ENCODE results near the gene KCNMB4. TPM values are rescaled to one million over a fixed set of nuclear protein-coding genes. Genes with fewer than 3 reads are reported as not detected.

The KCNMB4 gene
- total and polyA plus RNA-seq, 9 donors, result 2.0 to 5.6 (median 3.0) TPM

- H3K27me3 ChIP-seq, result no peaks in the 10 kb centered on the region
- H3K4me3 ChIP-seq, result no peak overlapping the region
- TF ChIP-seq CTCF (IDR thresholded peaks at IDR 0.05) (no peak), EP300 (IDR thresholded peaks at IDR 0.05) (no peak), POLR2A (IDR thresholded peaks at IDR 0.05) (no peak)
- WGBS, 3 donors, result 95 to 96% (median 95%) methylated on average over 8 of the region's 8 CpGs
- H3K4me1 ChIP-seq (ENCODE audit: insufficient read depth), result no peaks in the 10 kb centered on the region
- H3K27ac ChIP-seq, result no peak overlapping the region
- intact Hi-C loops (cut with DNase I), result no loop called here
- H3K9me3 ChIP-seq, result no peaks in the 10 kb centered on the region
- DNase-seq, result no peak
- no peaks in the 10 kb centered on the region for H3K36me3 ChIP-seq
These were observed 56.5 kb downstream of the KCNMB4 start for GRCh38 chr12:70422631-70423030.

DNA sequence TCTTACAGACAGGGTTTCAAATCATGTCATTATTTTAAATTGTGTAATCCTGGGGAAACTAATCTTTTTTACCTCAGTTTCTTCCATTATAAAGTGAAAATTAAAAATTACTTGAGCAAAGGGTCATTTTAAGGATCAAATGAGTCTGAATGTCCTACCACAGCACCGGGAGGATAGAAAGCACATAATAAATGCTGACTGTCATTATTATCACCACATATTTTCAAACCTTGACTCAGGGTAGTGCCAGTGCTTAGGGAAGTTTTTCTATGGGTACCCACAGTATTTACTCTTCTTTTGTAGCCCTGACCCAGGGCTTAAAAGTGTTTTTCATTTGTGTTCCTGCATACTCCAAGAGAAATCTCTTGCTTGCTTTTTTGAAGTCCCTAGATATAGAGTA, 60.5 kb downstream of the KCNMB4 start:
- DNase-seq, result no peak
- Histone ChIP-seq H3K9me3 (no peaks in the 10 kb centered on the region), H3K36me3 (no peaks in the 10 kb centered on the region), H3K4me1 (ENCODE audit: insufficient read depth) (no peaks in the 10 kb centered on the region), H3K4me3 (no peak overlapping the region), H3K27ac (no peak overlapping the region), H3K27me3 (no peaks in the 10 kb centered on the region)
- intact Hi-C loops (cut with DNase I), result no loop called here
- WGBS, 3 donors, result 55 to 72% (median 71%) methylated on average over 1 of the region's 1 CpG
- TF ChIP-seq CTCF (IDR thresholded peaks at IDR 0.05) (no peak), EP300 (IDR thresholded peaks at IDR 0.05) (no peak), POLR2A (IDR thresholded peaks at IDR 0.05) (no peak)

DNA sequence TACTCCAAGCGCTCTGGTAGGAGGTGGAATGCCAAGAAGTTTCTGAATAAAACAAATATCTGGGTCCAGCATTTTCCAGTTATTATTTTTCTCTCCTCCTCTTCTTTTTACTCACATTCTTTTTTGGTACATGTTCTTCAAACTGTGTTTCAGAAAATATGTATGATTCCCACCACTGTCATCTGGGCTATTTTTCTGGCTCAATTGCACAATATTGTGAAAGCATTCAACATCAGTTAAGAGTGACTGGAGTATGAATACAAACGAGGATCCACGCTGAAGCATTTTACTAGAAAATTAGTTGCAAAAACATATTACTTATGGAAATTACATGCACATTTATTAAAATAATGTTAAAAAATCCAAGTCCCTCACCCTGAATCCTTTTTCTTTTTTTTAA, 61.5 kb downstream of the KCNMB4 start:
- intact Hi-C loops (cut with DNase I), result no loop called here
- Histone ChIP-seq H3K36me3 (no peaks in the 10 kb centered on the region), H3K9me3 (no peaks in the 10 kb centered on the region), H3K27me3 (no peaks in the 10 kb centered on the region), H3K27ac (no peak overlapping the region), H3K4me3 (no peak overlapping the region), H3K4me1 (ENCODE audit: insufficient read depth) (no peaks in the 10 kb centered on the region)
- no peak for TF ChIP-seq EP300 (IDR thresholded peaks at IDR 0.05)
- no peak for TF ChIP-seq POLR2A (IDR thresholded peaks at IDR 0.05)
- TF ChIP-seq CTCF (IDR thresholded peaks at IDR 0.05), result no peak
- 43 to 58% (median 46%) methylated on average over 3 of the region's 3 CpGs for WGBS, 3 donors
- DNase-seq, result no peak

DNA sequence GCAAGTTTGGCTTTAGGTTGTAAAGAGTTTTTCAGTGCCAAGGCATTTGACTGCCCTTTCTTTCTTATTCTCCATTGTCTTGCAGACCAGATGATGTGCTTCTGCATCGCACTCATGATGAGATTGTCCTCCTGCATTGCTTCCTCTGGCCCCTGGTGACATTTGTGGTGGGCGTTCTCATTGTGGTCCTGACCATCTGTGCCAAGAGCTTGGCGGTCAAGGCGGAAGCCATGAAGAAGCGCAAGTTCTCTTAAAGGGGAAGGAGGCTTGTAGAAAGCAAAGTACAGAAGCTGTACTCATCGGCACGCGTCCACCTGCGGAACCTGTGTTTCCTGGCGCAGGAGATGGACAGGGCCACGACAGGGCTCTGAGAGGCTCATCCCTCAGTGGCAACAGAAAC, 64.3 kb downstream of the KCNMB4 start:
- Histone ChIP-seq H3K27me3 (no peaks in the 10 kb centered on the region), H3K4me1 (ENCODE audit: insufficient read depth) (no peaks in the 10 kb centered on the region), H3K36me3 (no peaks in the 10 kb centered on the region), H3K4me3 (no peak overlapping the region), H3K9me3 (no peaks in the 10 kb centered on the region), H3K27ac (no peak overlapping the region)
- intact Hi-C loops (cut with DNase I), result no loop called here
- no peak for TF ChIP-seq CTCF (IDR thresholded peaks at IDR 0.05)
- TF ChIP-seq POLR2A (IDR thresholded peaks at IDR 0.05), result no peak
- TF ChIP-seq EP300 (IDR thresholded peaks at IDR 0.05), result no peak
- 96 to 98% (median 96%) methylated on average over 11 of the region's 11 CpGs for WGBS, 3 donors
- DNase-seq, result no peak

DNA sequence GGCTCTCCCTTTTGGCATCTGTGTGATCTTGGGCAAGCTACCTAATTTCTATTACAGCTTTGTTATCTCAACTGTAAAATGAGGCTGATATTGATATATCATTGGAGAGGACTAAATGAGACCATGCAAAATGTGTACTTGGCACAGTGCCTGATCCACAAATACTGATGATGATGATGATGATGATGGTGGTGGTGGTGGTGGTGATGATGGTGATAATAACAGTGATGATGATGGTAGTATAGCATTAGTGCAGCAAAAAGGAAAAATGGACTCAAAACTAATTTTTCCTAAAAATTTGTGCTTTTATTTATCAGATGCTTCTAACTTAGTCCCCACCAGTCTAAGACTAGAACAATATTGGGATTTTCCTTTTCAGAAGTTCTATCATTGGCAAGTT, 70.7 kb downstream of the KCNMB4 start:
- no peak for DNase-seq
- H3K27me3 ChIP-seq, result no peaks in the 10 kb centered on the region
- no peak overlapping the region for H3K27ac ChIP-seq
- intact Hi-C loops (cut with DNase I), result no loop called here
- H3K36me3 ChIP-seq, result no peaks in the 10 kb centered on the region
- H3K4me1 ChIP-seq (ENCODE audit: insufficient read depth), result no peaks in the 10 kb centered on the region
- TF ChIP-seq POLR2A (IDR thresholded peaks at IDR 0.05) (no peak), CTCF (IDR thresholded peaks at IDR 0.05) (no peak), EP300 (IDR thresholded peaks at IDR 0.05) (no peak)
- H3K9me3 ChIP-seq, result no peaks in the 10 kb centered on the region
- H3K4me3 ChIP-seq, result no peak overlapping the region

All from ovary (tissue), 9 donors.